B cell (primary cell): ENCODE measurements around the gene MYH10. TPM values are rescaled to one million over a fixed set of nuclear protein-coding genes. Genes with fewer than 3 reads are reported as not detected.

Experiments
- ATAC-seq: fragments of 200-7000 bp; cut with Tn5 transposase; one replicate; pipeline ENCODE4 v1.10.0; 2021; ENCODE audit warnings: low read depth, mild to moderate bottlenecking, moderate number of reproducible peaks, moderate library complexity
- CTCF ChIA-PET: fragments of 350-600 bp; sonication (Branson Sonifier 250); formaldehyde crosslinking; loops from one replicate; lab custom pipeline; 2021; ENCODE audit warnings: antibody characterized with exemption, inconsistent platforms; lab: Charles Lee
- POLR2A ChIA-PET: fragments of 350-600 bp; sonication (Branson Sonifier 250); formaldehyde crosslinking; loops from one replicate; lab custom pipeline; 2021; ENCODE audit warnings: antibody characterized with exemption; lab: Charles Lee
- DNase-seq: peaks from one replicate; pipeline ENCODE4 v3.0.0; 2013
- H2AFZ ChIP-seq: 2 replicates; pipeline ENCODE4 v1.6.1; 2012; ENCODE audit warnings: mild to moderate bottlenecking, low read depth, low read length; ENCODE audit not compliant: insufficient read depth, poor library complexity, severe bottlenecking
- H3K27ac ChIP-seq, 2 donors: 1 replicate in 1 of 2; 2 replicates in 1 of 2; pipeline ENCODE4 v1.5.1; 2012 to 2013; ENCODE audit warnings: low read length in 2 of 2, mild to moderate bottlenecking in 2 of 2, moderate library complexity in 1 of 2
- H3K27me3 ChIP-seq, 4 experiments: fragments of 200-600 bp in 1 of 4; sonication (generic) in 1 of 4; replicated peaks in 1 of 4; 1 replicate in 2 of 4; 2 replicates in 2 of 4; pipeline versions ENCODE4 v1.6.1 to v1.7.0; 2013 to 2016; ENCODE audit warnings: low read length in 3 of 4, mild to moderate bottlenecking in 2 of 4, mixed read lengths in 1 of 4, moderate library complexity in 1 of 4; ENCODE audit not compliant: insufficient read depth in 4 of 4, control insufficient read depth in 3 of 4; ENCODE audit errors: control extremely low read depth in 1 of 4
- H3K36me3 ChIP-seq, 2 experiments: replicated peaks in 1 of 2; 1 replicate in 1 of 2; 2 replicates in 1 of 2; pipeline versions ENCODE4 v1.6.1 to v1.7.1; 2013; ENCODE audit warnings: low read length in 1 of 2; ENCODE audit not compliant: insufficient read depth in 2 of 2, control insufficient read depth in 1 of 2; ENCODE audit errors: control extremely low read depth in 1 of 2, extremely low read depth in 1 of 2
- H3K4me1 ChIP-seq, 2 donors: fragments of 200-600 bp in 1 of 2; sonication (generic) in 1 of 2; 1 replicate in 1 of 2; 2 replicates in 1 of 2; pipeline versions ENCODE4 v1.5.1 to v1.6.1; 2013 to 2017; ENCODE audit warnings: low read length in 2 of 2; ENCODE audit not compliant: control insufficient read depth in 2 of 2, insufficient read depth in 2 of 2
- H3K4me2 ChIP-seq: replicated peaks from 2 replicates; pipeline ENCODE3; 2012; ENCODE audit warnings: mild to moderate bottlenecking, low read depth, low read length; ENCODE audit not compliant: poor library complexity, severe bottlenecking
- H3K4me3 ChIP-seq, 5 experiments: fragments of 200-600 bp in 1 of 5; sonication (generic) in 1 of 5; 1 replicate in 3 of 5; 2 replicates in 2 of 5; pipeline versions ENCODE4 v1.5.1 to v1.7.0; 2011 to 2016; ENCODE audit warnings: low read length in 4 of 5, mild to moderate bottlenecking in 4 of 5, low read depth in 2 of 5, control low read depth in 1 of 5, moderate library complexity in 1 of 5; ENCODE audit not compliant: insufficient read depth in 1 of 5; ENCODE audit errors: control extremely low read depth in 1 of 5, extremely low read depth in 1 of 5
- H3K79me2 ChIP-seq: fragments of 200-600 bp; sonication (generic); one replicate; pipeline ENCODE4 v1.6.0; 2016; ENCODE audit warnings: low read length; ENCODE audit not compliant: control insufficient read depth, insufficient read depth
- H3K9ac ChIP-seq: fragments of 200-600 bp; sonication (generic); 2 replicates; pipeline ENCODE4 v1.6.1; 2017; ENCODE audit warnings: mild to moderate bottlenecking, low read length, moderate library complexity
- H3K9me3 ChIP-seq, 3 donors: one replicate each; pipeline versions ENCODE4 v1.6.1 to v1.7.1; 2013; ENCODE audit warnings: low read length in 2 of 3; ENCODE audit not compliant: control insufficient read depth in 2 of 3, insufficient read depth in 1 of 3; ENCODE audit errors: control extremely low read depth in 1 of 3
- H4K20me1 ChIP-seq: 2 replicates; pipeline ENCODE4 v1.6.0; 2012; ENCODE audit warnings: mild to moderate bottlenecking, low read length; ENCODE audit not compliant: insufficient read depth, control insufficient read depth, poor library complexity, severe bottlenecking
- H3K27ac Mint-ChIP-seq: one replicate; pipeline ENCODE4 v1.8.0; 2021; ENCODE audit warnings: mixed read lengths
- H3K27me3 Mint-ChIP-seq: one replicate; pipeline ENCODE4 v1.8.0; 2021; ENCODE audit warnings: mixed read lengths
- H3K4me1 Mint-ChIP-seq: one replicate; pipeline ENCODE4 v1.8.0; 2021; ENCODE audit warnings: mixed read lengths
- H3K4me3 Mint-ChIP-seq: one replicate; pipeline ENCODE4 v1.8.0; 2021; ENCODE audit warnings: mixed read lengths
- H3K9me3 Mint-ChIP-seq: one replicate; pipeline ENCODE4 v1.8.0; 2022; ENCODE audit warnings: mixed read lengths; ENCODE audit not compliant: insufficient read depth
- CTCF ChIP-seq: fragments of 200-600 bp; IDR thresholded peaks from one replicate; pipeline ENCODE4 v1.8.0; 2022; ENCODE audit warnings: antibody characterized with exemption, mild to moderate bottlenecking
- EZH2 ChIP-seq: IDR thresholded peaks from 2 replicates; pipeline ENCODE4 v1.6.1; 2012; ENCODE audit warnings: borderline replicate concordance, low read depth, mild to moderate bottlenecking, moderate library complexity, low read length; ENCODE audit not compliant: insufficient read depth, poor library complexity, severe bottlenecking
- WGBS: methylation state at CpG from one replicate; pipeline ENCODE4 v1.1.5; 2013; ENCODE audit warnings: missing lambda C conversion rate; ENCODE audit not compliant: insufficient coverage; 5-methylcytosine and 5-hydroxymethylcytosine counted together
- intact Hi-C: fragments of 100-400 bp; cut with micrococcal nuclease; formaldehyde crosslinking; loops from one replicate; pipeline ENCODE4 v1.10.0; 2022
- polyA plus RNA-seq: library from polyadenylated mRNA; depleted of rRNA; stranded (reverse); fragments of >200 nt; gene quantifications from 2 replicates; pipeline ENCODE4 v1.2.3, GENCODE V29; 2012
- small RNA-seq: library from RNA; depleted of rRNA; stranded (forward); fragments of <200 nt; gene quantifications from one replicate; pipeline ENCODE3, GENCODE V24; 2012; ENCODE audit warnings: low replicate concordance, low read depth; ENCODE audit not compliant: insufficient read length
- total RNA-seq, 2 donors: library from RNA; stranded (reverse); fragments of 120-200 nt in 1 of 2; gene quantifications; 1 replicate in 1 of 2; 2 replicates in 1 of 2; pipeline versions ENCODE4 v1.2.3 to v1.2.4, GENCODE V29; 2013 to 2022

The MYH10 gene
- total and polyA plus RNA-seq, 2 donors (not counting 1 experiment from before 2014, with no cell fraction given) = 0.04 to 1.7 TPM

GRCh38 chr17:8426802-8427201, 203.7 kb downstream of the MYH10 start:
- Mint-ChIP-seq H3K4me1 (no peaks in the 10 kb centered on the region), H3K27ac (no peak overlapping the region), H3K4me3 (no peak overlapping the region), H3K27me3 (peaks cover 22% of the 10 kb centered on the region), H3K9me3 (no peaks in the 10 kb centered on the region)
- no peak for ATAC-seq
- Histone ChIP-seq H3K27me3 (peaks cover 0 to 5% (median 0%) of the 10 kb centered on the region in 4 experiments), H2AFZ (no peak overlapping the region), H3K4me2 (no peak overlapping the region), H3K9me3 (no peaks in the 10 kb centered on the region), H3K4me1 (no peaks in the 10 kb centered on the region), H3K27ac (no peak overlapping the region), H3K36me3 (no peaks in the 10 kb centered on the region), H3K79me2 (no peaks in the 10 kb centered on the region), H3K4me3 (no peak overlapping the region), H4K20me1 (no peaks in the 10 kb centered on the region), H3K9ac (no peak overlapping the region)
- ChIA-PET POLR2A (no interaction called here), CTCF (no interaction called here)
- intact Hi-C loops = no loop called here
- DNase-seq = no peak
- TF ChIP-seq EZH2 (no peak), CTCF (no peak)
- WGBS = no CpG with 5 or more reads among the region's 3 CpGs

- Histone ChIP-seq H3K27ac (no peak overlapping the region), H3K4me2 (no peak overlapping the region), H3K9ac (no peak overlapping the region), H3K4me1 (no peaks in the 10 kb centered on the region), H3K9me3 (no peaks in the 10 kb centered on the region), H3K36me3 (no peaks in the 10 kb centered on the region), H2AFZ (no peak overlapping the region), H3K27me3 (peaks cover 0 to 5% (median 0%) of the 10 kb centered on the region in 4 experiments), H4K20me1 (no peaks in the 10 kb centered on the region), H3K4me3 (no peak overlapping the region), H3K79me2 (no peaks in the 10 kb centered on the region)
- intact Hi-C loops = no loop called here
- CTCF ChIA-PET = interaction anchor here (0.7 kb wide), 1 partner anchor 13 kb away, joined by 3 read pairs; no protein-coding TSS in a partner anchor
- no peaks in the 10 kb centered on the region for H3K9me3 Mint-ChIP-seq
- peaks cover 25% of the 10 kb centered on the region for H3K27me3 Mint-ChIP-seq
- H3K4me3 Mint-ChIP-seq = no peak overlapping the region
- H3K27ac Mint-ChIP-seq = no peak overlapping the region
- TF ChIP-seq CTCF (no peak), EZH2 (no peak)
- 89% methylated on average over 3 of the region's 6 CpGs for WGBS
- ATAC-seq (no peak), DNase-seq (no peak)
- POLR2A ChIA-PET = no interaction called here
- H3K4me1 Mint-ChIP-seq = no peaks in the 10 kb centered on the region
These were observed 204.3 kb downstream of the MYH10 start for GRCh38 chr17:8426094-8426720.

Small RNA genes lying within 50 kb of the gene (small RNA-seq; reads per million reads assigned to genes)
- not detected for gene RNU7-43P

Other genes starting within 250 kb of the MYH10 start
- 2,601 and 2,684 TPM in 2 replicates for gene RPL26, start 247.5 kb downstream of the MYH10 start, total RNA-seq
- gene RPL26, start 247.5 kb downstream of the MYH10 start, polyA plus RNA-seq = 4,449 and 5,599 TPM in 2 replicates
- not detected in 2 replicates for gene RNF222, start 232.9 kb downstream of the MYH10 start, total RNA-seq
- 2.6 and 3.0 TPM in 2 replicates for gene RNF222, start 232.9 kb downstream of the MYH10 start, polyA plus RNA-seq
- 108 and 122 TPM in 2 replicates for gene NDEL1, start 194.8 kb downstream of the MYH10 start, total RNA-seq
- 30.2 and 40.4 TPM in 2 replicates for gene NDEL1, start 194.8 kb downstream of the MYH10 start, polyA plus RNA-seq
- gene CCDC42, start 114.1 kb upstream of the MYH10 start, total RNA-seq = 0.51 and 0.84 TPM in 2 replicates
- 0.27 and 0.94 TPM in 2 replicates for gene CCDC42, start 114.1 kb upstream of the MYH10 start, polyA plus RNA-seq
- gene SPDYE4, start 127.8 kb upstream of the MYH10 start, total RNA-seq = not detected in 2 replicates
- not detected in 2 replicates for gene SPDYE4, start 127.8 kb upstream of the MYH10 start, polyA plus RNA-seq
- 0.22 and 0.37 TPM in 2 replicates for gene MFSD6L, start 168.6 kb upstream of the MYH10 start, total RNA-seq
- 0.09 and 0.24 TPM in 2 replicates for gene MFSD6L, start 168.6 kb upstream of the MYH10 start, polyA plus RNA-seq
- gene PIK3R6, start 236.9 kb upstream of the MYH10 start, total RNA-seq = 2.4 and 2.8 TPM in 2 replicates
- gene PIK3R6, start 236.9 kb upstream of the MYH10 start, polyA plus RNA-seq = 2.8 and 11.0 TPM in 2 replicates